GM12875 (cell line): ENCODE data around the gene DIAPH2.

Experiments used
- H3K4me3 ChIP-seq: one replicate; pipeline ENCODE4 v1.5.1; 2011; ENCODE audit warnings: low read depth, low read length, control low read depth
- TF ChIP-seq, protein P1 (sequence below): IDR thresholded peaks from 2 replicates; pipeline ENCODE4 v1.5.1; 2011; ENCODE audit warnings: low read depth, mild to moderate bottlenecking, control low read depth, inconsistent platforms, low read length, moderate library complexity, borderline replicate concordance; ENCODE audit not compliant: insufficient read depth

The DIAPH2 gene

DNA sequence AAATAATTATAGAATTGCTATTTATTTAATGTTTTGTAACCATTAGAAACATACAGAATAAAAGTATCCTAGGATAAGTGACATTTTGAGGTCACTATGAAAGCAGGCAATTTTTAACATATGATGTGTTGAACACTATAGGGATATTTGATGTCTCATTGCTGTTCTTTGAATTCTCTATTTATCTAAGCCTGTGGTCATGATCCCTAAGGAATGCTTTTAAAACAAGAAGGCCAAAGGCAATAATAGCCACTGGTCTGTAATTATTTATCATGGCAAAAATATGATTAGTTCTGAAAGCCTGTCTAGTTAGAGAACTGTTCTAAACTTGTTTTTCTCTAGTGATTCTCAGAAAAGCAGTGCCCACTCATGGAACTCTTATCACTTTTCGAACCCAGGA, 385.7 kb downstream of the DIAPH2 start:
- H3K4me3 ChIP-seq: no peak overlapping the region
- TF ChIP-seq, protein P1, sequence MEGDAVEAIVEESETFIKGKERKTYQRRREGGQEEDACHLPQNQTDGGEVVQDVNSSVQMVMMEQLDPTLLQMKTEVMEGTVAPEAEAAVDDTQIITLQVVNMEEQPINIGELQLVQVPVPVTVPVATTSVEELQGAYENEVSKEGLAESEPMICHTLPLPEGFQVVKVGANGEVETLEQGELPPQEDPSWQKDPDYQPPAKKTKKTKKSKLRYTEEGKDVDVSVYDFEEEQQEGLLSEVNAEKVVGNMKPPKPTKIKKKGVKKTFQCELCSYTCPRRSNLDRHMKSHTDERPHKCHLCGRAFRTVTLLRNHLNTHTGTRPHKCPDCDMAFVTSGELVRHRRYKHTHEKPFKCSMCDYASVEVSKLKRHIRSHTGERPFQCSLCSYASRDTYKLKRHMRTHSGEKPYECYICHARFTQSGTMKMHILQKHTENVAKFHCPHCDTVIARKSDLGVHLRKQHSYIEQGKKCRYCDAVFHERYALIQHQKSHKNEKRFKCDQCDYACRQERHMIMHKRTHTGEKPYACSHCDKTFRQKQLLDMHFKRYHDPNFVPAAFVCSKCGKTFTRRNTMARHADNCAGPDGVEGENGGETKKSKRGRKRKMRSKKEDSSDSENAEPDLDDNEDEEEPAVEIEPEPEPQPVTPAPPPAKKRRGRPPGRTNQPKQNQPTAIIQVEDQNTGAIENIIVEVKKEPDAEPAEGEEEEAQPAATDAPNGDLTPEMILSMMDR: no peak

DNA sequence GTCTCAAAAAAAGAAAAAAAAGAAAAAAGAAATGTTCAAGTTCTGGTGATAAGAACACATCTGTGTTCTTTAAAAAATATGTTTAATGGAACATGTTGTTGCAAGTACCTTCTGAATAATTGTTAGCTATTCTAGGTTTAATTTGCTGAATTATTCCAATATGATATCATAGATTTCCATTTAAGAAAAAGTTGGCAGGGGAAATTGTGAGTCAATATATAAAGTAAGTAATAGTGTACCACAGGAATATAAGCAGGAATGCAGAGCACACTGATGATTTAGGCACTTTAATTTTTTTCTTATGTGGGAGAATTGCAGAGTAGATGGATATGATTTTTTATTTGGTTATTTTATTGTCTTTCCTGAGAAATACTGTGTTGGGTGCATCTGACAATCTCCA, 389.8 kb downstream of the DIAPH2 start:
- no peak overlapping the region for H3K4me3 ChIP-seq
- TF ChIP-seq, protein P1: no peak

DNA sequence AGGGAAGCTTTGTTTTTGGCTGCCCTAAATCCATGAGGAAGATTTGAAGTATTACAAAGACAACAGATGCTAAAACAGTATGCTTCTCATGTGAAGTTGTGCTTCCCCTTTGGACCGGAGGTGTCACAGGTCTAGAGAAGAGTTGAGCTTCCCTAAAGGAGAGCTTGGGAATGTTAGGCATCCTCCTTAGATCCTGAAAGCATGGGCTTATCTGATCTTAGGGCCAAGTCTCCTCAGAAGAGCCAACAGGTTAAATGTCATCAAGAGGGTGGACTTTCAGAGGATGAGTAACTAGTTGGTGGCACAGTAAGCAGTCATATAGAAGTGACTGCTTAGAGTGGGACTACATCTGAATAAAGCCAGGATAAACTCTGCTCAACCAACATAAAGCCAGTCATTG, 404.5 kb downstream of the DIAPH2 start:
- no peak overlapping the region for H3K4me3 ChIP-seq
- TF ChIP-seq, protein P1: no peak

DNA sequence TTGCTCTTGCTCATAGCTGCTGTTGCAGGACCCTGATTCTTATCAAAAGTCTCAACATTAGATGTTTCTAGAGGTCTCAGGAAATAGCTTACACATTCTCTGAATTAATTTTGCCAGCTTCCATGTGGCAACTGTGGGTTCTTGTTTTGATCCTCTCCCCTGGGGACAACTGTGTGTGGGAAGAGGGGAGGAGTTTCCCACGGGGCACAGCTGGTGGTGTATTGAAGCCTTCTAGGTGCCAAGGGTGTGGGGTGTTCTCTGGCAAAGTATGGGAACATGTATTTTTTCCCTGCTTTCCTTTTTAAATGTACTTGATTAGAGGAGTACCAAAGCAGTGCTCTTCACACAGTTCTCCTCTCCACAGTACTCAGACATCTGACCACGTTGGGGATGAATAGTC, 411.7 kb downstream of the DIAPH2 start:
- no peak overlapping the region for H3K4me3 ChIP-seq
- TF ChIP-seq, protein P1: no peak

DNA sequence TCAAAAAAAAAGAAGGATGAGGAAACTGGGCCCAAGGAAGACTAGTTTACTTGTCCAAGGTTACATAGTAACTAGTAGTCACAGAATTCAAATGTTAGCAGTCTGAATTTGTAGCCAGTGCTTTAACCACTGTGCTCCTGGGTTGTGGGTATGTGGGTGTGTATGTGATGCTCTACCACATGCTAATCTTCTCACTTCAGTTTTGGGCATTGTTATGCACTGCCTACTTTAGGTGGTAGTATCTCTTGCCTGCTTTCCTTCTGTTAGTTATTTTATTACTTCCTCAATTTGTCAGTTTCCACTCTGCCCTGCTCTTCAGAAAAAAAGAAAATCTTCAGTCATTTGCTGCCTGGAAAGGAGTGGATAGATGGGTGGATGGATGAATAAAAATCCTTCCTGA, 418.3 kb downstream of the DIAPH2 start:
- TF ChIP-seq, protein P1: no peak
- H3K4me3 ChIP-seq: no peak overlapping the region

DNA sequence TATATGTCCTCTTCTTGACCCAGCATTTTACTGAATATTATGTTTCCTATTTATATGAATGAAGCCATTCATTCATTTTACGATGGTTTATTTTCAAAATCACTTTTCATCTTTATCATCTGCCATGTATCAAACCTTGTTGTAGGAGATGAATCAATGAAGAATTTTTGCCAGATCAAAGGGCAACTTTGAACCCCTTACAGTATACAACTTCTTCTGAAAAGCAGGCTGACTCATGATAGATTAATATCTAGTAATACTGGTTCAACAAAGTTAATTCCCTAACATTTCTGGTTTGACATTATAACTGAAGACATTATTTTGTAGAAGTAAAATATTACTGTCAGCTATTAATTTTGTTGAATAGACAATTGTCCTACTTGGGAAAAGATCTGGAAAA, 425.1 kb downstream of the DIAPH2 start:
- TF ChIP-seq, protein P1: no peak

DNA sequence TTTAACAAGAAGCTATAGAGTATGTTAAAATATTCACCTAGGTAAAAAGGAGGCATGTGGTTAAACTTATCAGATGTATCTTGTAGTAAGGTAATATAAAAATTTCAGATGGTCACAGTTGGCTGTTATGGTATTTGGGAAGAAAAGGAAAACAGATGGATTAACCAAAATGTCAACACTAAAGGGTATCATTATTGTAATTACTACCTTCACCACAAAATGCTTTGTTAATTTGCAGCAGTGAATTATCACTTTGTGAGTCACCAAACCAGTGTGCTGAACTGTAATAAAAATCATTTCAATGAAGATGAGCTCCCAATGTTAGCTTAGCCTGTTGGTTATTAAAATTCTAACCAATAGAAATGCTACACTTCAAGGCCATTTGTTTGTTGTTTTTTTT, 432.9 kb downstream of the DIAPH2 start:
- TF ChIP-seq, protein P1: no peak

More for the DNA sequence above, 425.1 kb downstream of the DIAPH2 start:
- no peak overlapping the region for H3K4me3 ChIP-seq

More for the DNA sequence above, 432.9 kb downstream of the DIAPH2 start:
- H3K4me3 ChIP-seq: no peak overlapping the region
